HFF-Myc (cell line): ENCODE data around the gene SRCAP.

ENCODE experiments used
- DNase-seq: peaks from one replicate; pipeline ENCODE4 v3.0.0-alpha.2; 2011; ENCODE audit warnings: low read depth; ENCODE audit errors: extremely low read depth
- H3K4me3 ChIP-seq: replicated peaks from 2 replicates; pipeline ENCODE4 v1.5.1; 2011; ENCODE audit warnings: low read depth, mild to moderate bottlenecking, control low read depth, low read length
- TF ChIP-seq, protein P1 (sequence below): IDR thresholded peaks from 2 replicates; pipeline ENCODE4 v1.5.1; 2012; ENCODE audit warnings: mild to moderate bottlenecking, low read depth, low read length, control low read depth; ENCODE audit errors: missing control alignments

The SRCAP gene

DNA sequence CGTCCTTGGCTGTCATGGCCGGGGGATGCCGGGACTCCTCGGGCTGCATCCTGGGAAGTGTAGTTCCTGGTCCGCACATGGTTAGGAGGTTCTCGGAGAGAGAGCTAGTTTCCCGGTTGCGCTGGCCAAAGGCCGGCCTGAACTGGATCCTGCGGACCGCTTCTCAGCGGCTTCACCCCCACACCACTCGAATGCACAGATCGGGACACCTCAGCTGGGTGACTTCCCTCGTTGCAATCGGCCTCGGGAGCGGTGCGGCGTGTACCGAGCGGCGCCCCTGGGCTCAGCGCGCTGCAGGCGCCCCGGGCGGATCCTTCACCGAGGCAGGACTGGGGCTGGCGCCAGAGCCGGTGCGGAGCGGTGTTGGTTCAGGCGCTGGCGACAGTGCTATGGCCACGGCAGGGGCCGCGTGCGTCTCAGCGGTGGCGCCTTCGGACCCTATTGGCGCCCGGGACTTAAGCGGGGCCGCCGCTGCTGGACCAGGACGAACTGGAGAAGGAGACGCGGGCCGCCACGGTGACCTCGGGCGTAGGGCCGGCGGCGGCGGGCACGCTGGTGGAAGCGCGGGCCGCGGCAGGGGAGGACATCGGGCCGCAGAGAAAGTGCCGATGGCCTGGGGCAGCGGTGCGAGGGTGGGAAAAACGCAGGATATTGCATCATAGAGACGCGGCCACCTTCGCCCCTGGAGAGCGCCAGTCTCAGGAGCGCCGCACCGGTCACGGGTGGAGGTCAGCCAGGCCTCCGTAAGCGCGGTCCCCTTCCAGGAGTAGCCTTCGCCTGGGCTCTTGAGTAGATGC is 76.6 kb downstream of the SRCAP start:
- H3K4me3 ChIP-seq, result peak overlapping the region; percentile 70
- TF ChIP-seq, protein P1, sequence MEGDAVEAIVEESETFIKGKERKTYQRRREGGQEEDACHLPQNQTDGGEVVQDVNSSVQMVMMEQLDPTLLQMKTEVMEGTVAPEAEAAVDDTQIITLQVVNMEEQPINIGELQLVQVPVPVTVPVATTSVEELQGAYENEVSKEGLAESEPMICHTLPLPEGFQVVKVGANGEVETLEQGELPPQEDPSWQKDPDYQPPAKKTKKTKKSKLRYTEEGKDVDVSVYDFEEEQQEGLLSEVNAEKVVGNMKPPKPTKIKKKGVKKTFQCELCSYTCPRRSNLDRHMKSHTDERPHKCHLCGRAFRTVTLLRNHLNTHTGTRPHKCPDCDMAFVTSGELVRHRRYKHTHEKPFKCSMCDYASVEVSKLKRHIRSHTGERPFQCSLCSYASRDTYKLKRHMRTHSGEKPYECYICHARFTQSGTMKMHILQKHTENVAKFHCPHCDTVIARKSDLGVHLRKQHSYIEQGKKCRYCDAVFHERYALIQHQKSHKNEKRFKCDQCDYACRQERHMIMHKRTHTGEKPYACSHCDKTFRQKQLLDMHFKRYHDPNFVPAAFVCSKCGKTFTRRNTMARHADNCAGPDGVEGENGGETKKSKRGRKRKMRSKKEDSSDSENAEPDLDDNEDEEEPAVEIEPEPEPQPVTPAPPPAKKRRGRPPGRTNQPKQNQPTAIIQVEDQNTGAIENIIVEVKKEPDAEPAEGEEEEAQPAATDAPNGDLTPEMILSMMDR, result no peak
- peak; percentile 67 for DNase-seq

DNA sequence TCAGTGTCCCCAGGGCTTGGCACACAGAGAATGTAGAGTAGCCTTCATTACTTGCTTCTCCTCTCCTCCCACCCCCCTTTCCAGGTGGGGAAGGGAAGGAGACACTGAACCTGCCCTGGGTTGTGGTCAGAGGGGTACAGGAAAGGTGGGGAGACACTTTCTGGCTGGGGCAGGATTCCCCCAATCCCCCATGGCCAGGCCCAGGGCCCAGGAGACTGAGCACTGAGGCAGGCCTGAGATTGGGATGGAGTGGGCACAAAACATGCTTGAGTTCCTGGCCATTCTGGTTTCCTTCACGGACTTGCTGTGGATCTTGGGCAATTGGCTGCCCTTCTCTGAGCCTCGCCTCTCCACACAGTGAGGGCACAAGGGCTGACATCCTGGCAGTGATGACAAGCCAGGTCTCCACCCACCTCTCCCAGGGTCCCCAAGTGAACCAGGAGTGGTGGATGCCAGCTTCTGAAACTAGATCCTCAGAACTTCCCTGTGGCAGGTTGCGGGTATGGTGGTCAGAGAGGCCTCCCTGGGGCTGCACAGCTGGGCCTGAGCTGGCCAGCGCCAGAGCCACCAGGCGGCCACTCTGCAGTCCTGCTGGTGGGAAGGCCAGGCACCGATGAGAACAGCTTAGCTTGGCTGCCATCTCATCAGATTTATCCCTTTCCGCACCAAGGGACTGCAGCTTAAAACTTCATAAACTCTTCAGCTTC is 78.8 kb downstream of the SRCAP start:
- TF ChIP-seq, protein P1, result no peak
- H3K4me3 ChIP-seq, result no peak overlapping the region
- no peak for DNase-seq

DNA sequence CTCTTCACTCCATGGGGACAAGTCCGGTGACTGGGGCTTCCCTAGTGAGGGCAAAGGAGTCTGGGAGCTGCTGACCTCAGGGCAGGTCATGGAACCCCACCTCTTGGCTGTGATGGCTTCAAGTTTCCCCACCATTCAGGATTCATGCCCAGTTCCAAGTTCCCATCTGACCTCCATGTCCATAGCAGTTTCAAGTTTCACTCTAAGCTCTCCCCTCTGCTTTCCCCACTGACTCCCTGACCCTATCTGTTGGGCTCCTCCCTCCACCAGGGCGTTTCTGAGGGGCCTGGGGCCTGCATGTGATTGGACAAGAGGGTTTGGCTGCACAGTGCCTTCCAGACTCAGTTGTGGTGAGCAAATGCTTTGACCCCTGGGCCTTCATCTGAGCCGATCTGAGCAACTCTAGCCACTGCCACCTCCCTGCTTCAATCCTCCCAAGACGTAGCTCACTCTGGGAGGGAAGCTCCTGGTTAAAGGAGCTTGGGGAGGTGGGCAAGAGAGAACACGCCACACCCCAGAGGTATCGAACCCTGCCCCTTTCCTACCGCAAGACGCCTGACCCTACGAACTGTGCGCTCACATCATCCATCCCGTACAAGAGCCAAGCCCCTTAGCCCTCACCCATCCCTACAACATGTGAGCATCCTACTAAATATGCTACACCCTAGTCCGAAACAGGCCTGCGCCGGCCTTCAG is 79.7 kb downstream of the SRCAP start:
- TF ChIP-seq, protein P1, result no peak
- DNase-seq, result no peak
- H3K4me3 ChIP-seq, result no peak overlapping the region

DNA sequence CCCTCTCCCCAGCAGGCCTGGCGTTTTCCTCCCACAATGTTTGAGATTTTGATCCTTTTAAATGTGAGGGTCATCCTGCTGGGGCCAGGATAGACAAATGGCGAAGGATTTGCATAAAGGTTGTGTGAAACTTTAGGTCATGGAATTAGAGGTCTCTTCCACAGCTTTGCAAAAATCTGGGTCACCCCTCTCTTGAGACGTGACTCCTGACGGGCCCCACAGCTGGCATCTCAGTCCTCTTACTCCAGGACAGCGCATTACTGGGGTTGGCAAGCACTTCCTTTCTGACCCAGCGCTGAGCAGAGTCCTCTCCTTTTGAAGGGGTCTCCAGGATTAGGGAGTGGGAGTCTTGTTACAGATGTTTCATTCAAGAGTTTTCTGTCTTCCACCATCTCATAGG is 80.6 kb downstream of the SRCAP start:
- TF ChIP-seq, protein P1, result no peak
- no peak overlapping the region for H3K4me3 ChIP-seq
- no peak for DNase-seq

DNA sequence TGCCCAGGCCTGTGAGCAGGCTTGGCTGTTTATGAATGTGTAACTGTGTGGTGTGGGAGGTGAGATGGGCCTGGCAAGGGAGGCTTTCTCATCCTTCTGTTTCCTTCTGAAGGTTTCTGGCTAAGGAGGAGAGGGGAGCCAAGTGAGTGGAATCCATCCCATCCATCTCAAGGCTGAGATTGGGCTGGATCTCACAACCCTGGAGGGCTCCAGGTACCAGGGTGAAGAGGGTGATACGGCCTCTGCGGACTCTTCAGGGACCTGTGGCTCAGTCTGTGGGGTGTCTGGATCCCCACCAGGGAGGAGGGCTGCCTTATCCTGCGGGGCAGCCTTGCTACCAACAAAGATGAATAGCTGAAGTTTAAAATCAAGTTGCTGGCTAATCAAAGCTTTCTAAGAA is 81.0 kb downstream of the SRCAP start:
- no peak for DNase-seq
- no peak overlapping the region for H3K4me3 ChIP-seq
- TF ChIP-seq, protein P1, result no peak

DNA sequence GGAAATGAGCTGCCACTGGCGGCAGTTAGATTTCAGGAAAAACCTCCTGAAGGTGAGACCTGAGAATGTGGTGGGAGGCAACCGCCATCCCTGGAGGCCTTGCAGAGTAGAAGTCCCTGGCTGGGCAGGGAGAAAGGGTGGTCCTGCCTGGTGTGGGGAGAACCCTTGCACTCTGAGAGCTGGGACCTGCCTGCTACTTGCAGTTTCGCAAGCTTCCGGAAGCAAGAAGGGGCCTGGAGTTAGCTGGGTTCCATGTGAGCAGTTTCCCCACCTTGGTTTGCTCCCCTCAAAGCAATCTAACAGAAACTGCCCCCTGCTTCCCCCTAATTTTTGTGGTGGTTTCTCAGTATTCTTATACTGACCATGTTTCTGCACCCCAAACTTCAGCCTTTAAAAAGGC is 81.6 kb downstream of the SRCAP start:
- TF ChIP-seq, protein P1, result no peak
- no peak for DNase-seq

More for the DNA sequence above, 81.6 kb downstream of the SRCAP start:
- H3K4me3 ChIP-seq, result no peak overlapping the region
